IPS-18a (cell line): ENCODE results near the gene PALB2.

Source experiments
- H3K27ac ChIP-seq: one replicate; pipeline ENCODE4 v1.5.1; 2013; ENCODE audit warnings: low read length
- H3K27me3 ChIP-seq: one replicate; pipeline ENCODE4 v1.6.1; 2013; ENCODE audit warnings: mild to moderate bottlenecking, low read length; ENCODE audit not compliant: control insufficient read depth, insufficient read depth
- H3K36me3 ChIP-seq: one replicate; pipeline ENCODE4 v1.6.1; 2013; ENCODE audit warnings: low read depth, low read length; ENCODE audit not compliant: control insufficient read depth
- H3K4me1 ChIP-seq: one replicate; pipeline ENCODE4 v1.6.1; 2013; ENCODE audit warnings: low read depth, low read length; ENCODE audit not compliant: control insufficient read depth
- H3K4me3 ChIP-seq: one replicate; pipeline ENCODE4 v1.5.1; 2013; ENCODE audit warnings: low read length
- H3K9ac ChIP-seq: one replicate; pipeline ENCODE4 v1.6.1; 2013; ENCODE audit warnings: mild to moderate bottlenecking, low read length, moderate library complexity
- H3K9me3 ChIP-seq: one replicate; pipeline ENCODE4 v1.6.1; 2013; ENCODE audit warnings: low read depth, low read length; ENCODE audit not compliant: control insufficient read depth

The PALB2 gene

DNA sequence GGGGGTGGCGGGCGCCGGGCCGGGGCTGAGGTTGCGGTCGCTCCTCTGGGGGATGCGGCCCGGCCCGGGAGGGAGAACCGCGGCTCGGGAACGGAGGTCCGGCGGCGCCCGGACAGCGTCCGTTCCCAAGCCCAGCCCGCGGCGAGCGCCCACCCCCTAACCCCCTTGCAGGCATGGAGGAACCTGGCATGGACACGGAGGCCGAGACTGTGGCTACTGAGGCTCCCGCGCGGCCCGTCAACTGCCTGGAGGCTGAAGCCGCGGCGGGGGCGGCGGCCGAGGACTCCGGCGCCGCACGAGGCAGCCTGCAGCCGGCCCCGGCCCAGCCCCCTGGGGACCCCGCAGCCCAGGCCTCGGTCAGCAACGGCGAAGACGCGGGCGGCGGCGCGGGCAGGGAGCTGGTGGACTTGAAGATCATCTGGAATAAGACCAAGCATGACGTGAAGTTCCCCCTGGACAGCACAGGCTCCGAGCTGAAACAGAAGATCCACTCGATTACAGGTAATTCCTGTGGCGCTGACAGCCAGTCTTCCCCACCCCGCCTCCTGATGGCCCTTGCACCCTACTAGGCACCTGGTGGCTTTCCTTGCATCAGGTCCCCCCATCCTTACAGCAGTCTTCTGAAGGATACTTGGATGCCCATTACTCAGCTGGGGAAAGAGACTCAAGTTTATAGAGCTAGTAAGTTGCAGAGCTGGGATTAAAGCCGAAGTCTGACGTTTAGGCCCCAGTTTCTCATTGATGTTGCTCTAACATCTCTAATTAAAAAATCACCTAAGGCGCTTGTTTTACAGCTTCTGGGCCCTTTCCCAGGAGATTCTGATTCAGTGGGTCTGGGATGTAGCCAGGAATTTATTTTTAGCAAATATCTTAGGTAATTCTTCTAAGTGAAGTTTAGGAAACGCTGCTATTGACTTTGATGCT, 83.1 kb downstream of the PALB2 start:
- no peaks in the 10 kb centered on the region for H3K9me3 ChIP-seq
- no peaks in the 10 kb centered on the region for H3K4me1 ChIP-seq
- peak overlapping the region; percentile 73 for H3K4me3 ChIP-seq
- H3K27ac ChIP-seq, result peak overlapping the region; percentile 57
- H3K9ac ChIP-seq, result peak overlapping the region; percentile 84
- no peaks in the 10 kb centered on the region for H3K27me3 ChIP-seq
- H3K36me3 ChIP-seq, result peaks cover 41% of the 10 kb centered on the region

DNA sequence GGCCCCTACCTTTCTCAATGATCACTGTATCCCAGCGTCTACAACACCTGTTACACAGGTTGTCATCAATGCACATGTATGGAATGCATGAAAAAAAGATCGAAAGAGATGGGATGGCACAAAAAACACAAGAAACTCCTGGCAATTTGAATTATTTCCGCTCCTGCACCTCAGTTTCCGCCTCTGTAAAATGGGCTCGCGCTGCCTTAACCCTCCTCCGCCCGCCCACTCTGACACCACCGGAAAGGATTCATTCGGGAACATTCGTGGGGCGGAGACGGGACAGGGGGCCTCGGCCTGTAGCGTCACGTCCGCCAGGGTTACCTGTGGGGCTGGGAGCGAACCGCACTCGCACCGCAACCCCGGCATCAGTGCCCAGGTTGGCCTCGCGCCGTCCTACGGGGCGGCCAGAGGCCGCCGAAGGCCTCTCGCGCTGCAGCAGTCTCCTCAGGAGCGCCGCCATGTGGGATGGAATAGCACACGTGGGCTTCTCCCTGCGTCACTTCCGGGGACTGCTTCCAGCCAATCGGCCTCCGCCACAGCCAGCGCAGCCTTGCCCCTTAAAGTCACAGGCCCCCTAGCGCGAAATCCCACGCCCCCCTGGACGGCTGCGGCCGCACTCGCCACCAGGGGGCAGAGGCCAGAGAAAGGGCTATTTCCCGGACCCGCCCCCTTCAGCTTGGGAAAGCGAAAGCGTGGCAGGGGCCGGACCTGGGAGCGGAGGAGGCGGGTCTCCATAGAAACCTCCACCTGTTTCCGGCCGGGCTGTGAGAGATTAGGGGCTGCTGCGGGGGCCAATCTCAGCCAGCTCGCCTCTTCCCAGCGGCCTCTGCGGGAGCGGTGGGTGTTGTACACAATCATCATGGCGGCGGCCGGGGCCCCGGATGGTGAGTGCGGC, 84.0 kb downstream of the PALB2 start, which contains the start of the genes EARS2 and UBFD1:
Gene EARS2, minus strand, starts transcription at position 470 of the 898 bp plus-strand sequence. Its CDS starts 7 bp downstream, at position 463.
Gene UBFD1, plus strand, starts transcription at position 847 of the 898 bp plus-strand sequence. Its CDS starts 16 bp downstream, at position 863.
- Histone ChIP-seq H3K9me3 (no peaks in the 10 kb centered on the region), H3K36me3 (peaks cover 41% of the 10 kb centered on the region), H3K9ac (peak within 1 kb of the TSS; percentile 84), H3K27me3 (no peaks in the 10 kb centered on the region), H3K27ac (peak within 1 kb of the TSS; percentile 57), H3K4me3 (peak within 1 kb of the TSS; percentile 73), H3K4me1 (no peaks in the 10 kb centered on the region)

DNA sequence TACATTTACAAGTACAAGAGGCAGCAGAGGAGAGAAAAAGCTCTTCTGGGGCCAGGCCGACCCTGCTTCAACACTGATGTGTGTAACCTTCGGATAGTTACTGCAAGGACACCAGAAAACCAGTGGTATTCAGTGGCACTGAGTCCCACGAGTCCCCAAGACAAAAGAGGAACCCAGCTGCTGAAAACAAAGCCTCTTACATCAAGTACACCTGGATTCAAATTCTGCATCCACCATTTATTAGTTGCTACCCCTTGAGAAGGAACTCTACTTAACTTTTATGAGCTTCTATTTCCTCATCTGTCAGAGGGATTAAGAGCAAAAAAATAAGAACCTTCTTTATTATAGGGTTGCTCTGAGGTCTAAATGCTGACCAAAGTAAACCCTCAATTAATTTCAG, 86.6 kb downstream of the PALB2 start:
- no peak overlapping the region for H3K27ac ChIP-seq

More for the DNA sequence above, 86.6 kb downstream of the PALB2 start:
- H3K36me3 ChIP-seq, result peaks cover 35% of the 10 kb centered on the region
- H3K27me3 ChIP-seq, result no peaks in the 10 kb centered on the region
- no peaks in the 10 kb centered on the region for H3K9me3 ChIP-seq
- H3K9ac ChIP-seq, result no peak overlapping the region
- no peaks in the 10 kb centered on the region for H3K4me1 ChIP-seq
- H3K4me3 ChIP-seq, result no peak overlapping the region
